Liver (tissue), 9 donors: Measurements from ENCODE around the gene RASIP1. TPM values are rescaled to one million over a fixed set of nuclear protein-coding genes. Genes with fewer than 3 reads are reported as not detected.

Experiments
- DNase-seq: peaks from one replicate; pipeline ENCODE4 v3.0.0-alpha.2; 2017; ENCODE audit warnings: low spot score
- H3K27ac ChIP-seq, 2 donors: one replicate each; pipeline ENCODE4 v1.7.0; 2013; ENCODE audit warnings: inconsistent platforms in 2 of 2, low read length in 2 of 2, control low read depth in 1 of 2, low read depth in 1 of 2, mild to moderate bottlenecking in 1 of 2
- H3K27me3 ChIP-seq, 4 donors: one replicate each; pipeline versions ENCODE4 v1.6.1 to v1.7.0; 2013; ENCODE audit warnings: low read length in 3 of 4, inconsistent platforms in 1 of 4, mild to moderate bottlenecking in 1 of 4, moderate library complexity in 1 of 4; ENCODE audit not compliant: control insufficient read depth in 4 of 4, insufficient read depth in 4 of 4
- H3K36me3 ChIP-seq, 4 donors: one replicate each; pipeline versions ENCODE4 v1.6.1 to v1.7.0; 2013; ENCODE audit warnings: low read length in 3 of 4, mild to moderate bottlenecking in 3 of 4, low read depth in 1 of 4, moderate library complexity in 1 of 4; ENCODE audit not compliant: control insufficient read depth in 4 of 4, insufficient read depth in 3 of 4
- H3K4me1 ChIP-seq, 4 donors: one replicate each; pipeline versions ENCODE4 v1.6.1 to v1.7.0; 2013; ENCODE audit warnings: low read length in 3 of 4, mild to moderate bottlenecking in 3 of 4, moderate library complexity in 1 of 4; ENCODE audit not compliant: control insufficient read depth in 4 of 4, insufficient read depth in 4 of 4
- H3K4me3 ChIP-seq, 3 donors: one replicate each; pipeline versions ENCODE4 v1.6.1 to v1.7.0; 2013; ENCODE audit warnings: low read length in 3 of 3, control low read depth in 1 of 3, low read depth in 1 of 3, mild to moderate bottlenecking in 1 of 3
- H3K9ac ChIP-seq, 2 donors: one replicate each; pipeline ENCODE4 v1.7.0; 2013; ENCODE audit warnings: low read length in 2 of 2, mild to moderate bottlenecking in 2 of 2, moderate library complexity in 2 of 2, control low read depth in 1 of 2, low read depth in 1 of 2
- H3K9me3 ChIP-seq, 4 donors: one replicate each; pipeline versions ENCODE4 v1.6.1 to v1.7.0; 2013; ENCODE audit warnings: low read length in 3 of 4; ENCODE audit not compliant: control insufficient read depth in 4 of 4
- EGR1 ChIP-seq, 2 donors: IDR thresholded peaks; 2 replicates each; pipeline ENCODE4 v1.6.1; 2016 to 2018; ENCODE audit warnings: antibody characterized with exemption in 2 of 2, low read depth in 2 of 2
- FOXA1 ChIP-seq: IDR thresholded peaks from 2 replicates; pipeline ENCODE4 v1.6.1; 2016; ENCODE audit warnings: antibody characterized with exemption
- FOXA2 ChIP-seq: IDR thresholded peaks from 2 replicates; pipeline ENCODE4 v1.6.1; 2016; ENCODE audit warnings: antibody characterized with exemption
- GABPA ChIP-seq, 2 donors: IDR thresholded peaks in 1 of 2; conservative IDR thresholded peaks in 1 of 2; 2 replicates each; pipeline ENCODE4 v1.6.1; 2016; ENCODE audit warnings: antibody characterized with exemption in 2 of 2, mild to moderate bottlenecking in 1 of 2, moderate library complexity in 1 of 2
- HNF4A ChIP-seq, 2 donors: conservative IDR thresholded peaks; 2 replicates each; pipeline ENCODE4 v1.6.1; 2016; ENCODE audit warnings: antibody characterized with exemption in 2 of 2, mild to moderate bottlenecking in 2 of 2
- HNF4G ChIP-seq: IDR thresholded peaks from 2 replicates; pipeline ENCODE4 v1.6.1; 2016; ENCODE audit warnings: antibody characterized with exemption
- JUND ChIP-seq, 2 donors: IDR thresholded peaks; 2 replicates each; pipeline ENCODE4 v1.6.1; 2016; ENCODE audit warnings: antibody characterized with exemption in 2 of 2
- RAD21 ChIP-seq, 2 donors: IDR thresholded peaks; 2 replicates each; pipeline ENCODE4 v1.6.1; 2016; ENCODE audit warnings: antibody characterized with exemption in 2 of 2, mild to moderate bottlenecking in 2 of 2
- SP1 ChIP-seq: IDR thresholded peaks from 2 replicates; pipeline ENCODE4 v1.6.1; 2018; ENCODE audit warnings: antibody characterized with exemption, mild to moderate bottlenecking
- WGBS: extraction: QIAGEN DNeasy Blood & Tissue Kit; methylation state at CpG from one replicate; pipeline ENCODE4 v1.1.7; 2013; 5-methylcytosine and 5-hydroxymethylcytosine counted together
- polyA plus RNA-seq, 2 donors: library from polyadenylated mRNA; stranded (reverse) in 1 of 2; unstranded in 1 of 2; fragments of 200-250 nt in 1 of 2; fragments of >200 nt in 1 of 2; fragmentation: Nextera tagmentation in 1 of 2; extraction: Ambion mirVana in 1 of 2; gene quantifications; one replicate each; pipeline versions ENCODE4 v1.2.1 to v1.2.3, GENCODE V29; 2013 to 2015
- total RNA-seq, 2 donors: library from RNA; depleted of rRNA; stranded (reverse); fragments of >200 nt; gene quantifications; one replicate each; pipeline ENCODE4 v1.2.3, GENCODE V29; 2014
- TF ChIP-seq, protein P1 (sequence below): IDR thresholded peaks from 2 replicates; pipeline ENCODE4 v1.6.1; 2016; ENCODE audit warnings: antibody characterized with exemption
- TF ChIP-seq, protein P2 (sequence below): fragments of 150-350 bp; IDR thresholded peaks from 2 replicates; pipeline ENCODE4 v1.5.1; 2017; ENCODE audit warnings: improper control_type of control experiment, low read depth, low read length; ENCODE audit not compliant: missing input control
- TF ChIP-seq, protein P3 (sequence below): IDR thresholded peaks from 2 replicates; pipeline ENCODE4 v1.6.1; 2016; ENCODE audit warnings: antibody characterized with exemption, mild to moderate bottlenecking
- donor health status: healthy.
- donor health status: healthy.
- donor health status: healthy.
- donor health status: healthy.
- donor health status: healthy.

The RASIP1 gene
- total and polyA plus RNA-seq, 4 donors, result 1.8 to 5.4 (median 4.5) TPM

DNA sequence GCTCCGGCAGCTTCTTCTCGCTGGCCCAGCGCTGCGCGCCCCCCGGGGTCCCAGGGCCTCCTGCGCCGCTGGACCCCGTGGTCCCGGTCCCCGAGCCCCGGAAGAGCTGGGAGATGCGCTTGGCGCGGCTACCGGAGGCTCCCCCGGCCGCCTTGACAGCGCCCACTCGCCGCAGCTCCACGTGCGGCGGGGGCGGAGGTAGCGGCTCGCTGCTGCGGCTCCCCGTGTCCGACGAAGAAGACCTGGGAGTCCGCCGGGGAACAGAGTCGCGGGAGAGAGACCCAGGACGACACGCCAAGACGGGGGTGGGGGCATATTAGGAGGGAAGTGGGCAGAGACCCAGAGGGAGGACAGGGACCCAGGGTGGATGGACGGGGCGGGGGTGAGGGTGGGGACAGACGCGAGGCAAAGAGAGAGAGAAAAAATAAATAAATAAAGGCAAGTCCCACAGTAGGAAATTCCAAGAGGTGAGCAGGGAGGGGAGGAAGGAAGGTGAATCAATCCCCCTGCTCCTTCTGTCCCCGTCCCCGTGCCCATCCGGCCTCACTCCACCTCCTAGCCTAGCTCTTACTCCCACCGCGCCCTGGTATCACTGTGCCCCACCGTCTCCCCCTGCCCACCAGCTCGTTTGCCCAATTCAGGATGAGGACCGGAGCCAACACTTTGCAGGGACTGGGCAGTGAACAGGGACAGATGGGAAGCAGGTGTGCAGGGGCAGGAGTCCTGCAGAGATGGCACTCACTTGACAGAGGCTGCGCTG lies 826 bp downstream of the RASIP1 start (continued):
- TF ChIP-seq, protein P1, sequence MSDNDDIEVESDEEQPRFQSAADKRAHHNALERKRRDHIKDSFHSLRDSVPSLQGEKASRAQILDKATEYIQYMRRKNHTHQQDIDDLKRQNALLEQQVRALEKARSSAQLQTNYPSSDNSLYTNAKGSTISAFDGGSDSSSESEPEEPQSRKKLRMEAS, result no peak
- TF ChIP-seq RAD21 (IDR thresholded peaks at IDR 0.05) (no peak), HNF4G (no peak), FOXA1 (no peak)

DNA sequence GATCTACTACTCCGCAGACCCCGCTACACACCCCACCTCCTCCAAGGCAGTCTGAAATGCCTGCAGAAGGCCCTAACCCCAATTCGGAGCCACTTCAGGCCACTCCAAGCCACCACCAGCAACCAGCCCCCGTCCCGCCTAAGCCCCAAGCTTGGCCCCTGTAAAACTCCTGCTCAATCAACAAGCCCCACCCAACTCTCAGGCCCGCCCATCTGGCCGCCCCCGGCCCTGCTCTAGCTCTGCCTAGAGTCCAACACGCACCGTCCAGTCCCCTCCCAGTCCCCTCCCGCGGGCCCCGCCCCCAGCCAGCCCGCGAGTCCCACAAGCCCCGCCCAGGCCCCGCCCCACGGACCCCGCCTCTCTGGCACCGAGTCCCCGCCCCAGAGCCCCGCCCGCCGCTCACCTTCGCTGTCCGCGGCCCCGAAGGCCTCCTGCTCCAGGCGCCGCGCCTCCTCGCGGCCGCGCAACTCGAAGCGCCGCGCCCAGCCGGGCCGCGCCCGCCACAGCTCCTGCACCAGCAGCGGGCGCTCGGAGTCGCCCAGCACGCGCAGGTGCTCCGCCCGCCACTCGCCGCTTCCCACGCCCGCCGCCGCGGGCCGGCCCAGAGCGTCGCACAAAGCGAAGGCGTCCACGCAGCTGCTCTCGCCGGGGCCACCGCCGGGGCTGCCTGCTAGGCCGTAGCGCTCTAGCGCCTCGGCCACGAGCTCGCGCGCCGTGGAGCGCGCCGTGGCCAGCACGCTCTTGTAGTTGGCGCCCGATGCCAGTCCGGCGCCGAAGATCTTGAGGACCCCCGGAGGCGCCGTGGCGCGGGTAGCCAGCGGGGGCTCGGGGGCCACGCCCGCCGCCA lies 1.6 kb downstream of the RASIP1 start:
- H3K9ac ChIP-seq, result peak overlapping the region; percentile 53 to 77
- H3K27ac ChIP-seq, result peak overlapping the region; percentile 57 to 59
- H3K4me1 ChIP-seq, result peaks cover 2 to 9% (median 7%) of the 10 kb centered on the region in 4 donors

More for the DNA sequence above, 1.6 kb downstream of the RASIP1 start:
- Histone ChIP-seq H3K36me3 (no peaks in the 10 kb centered on the region), H3K4me3 (peak overlapping the region; percentile 46 to 72 (median 49)), H3K27me3 (no peaks in the 10 kb centered on the region), H3K9me3 (no peaks in the 10 kb centered on the region)
- TF ChIP-seq SP1, result peak; percentile 50
- no peak for TF ChIP-seq JUND (IDR thresholded peaks at IDR 0.05)
- TF ChIP-seq FOXA2, result no peak
- no peak for TF ChIP-seq GABPA (IDR thresholded peaks at IDR 0.05 in 1 of 2, conservative IDR thresholded peaks at IDR 0.05 in 1 of 2)
- TF ChIP-seq, protein P2, sequence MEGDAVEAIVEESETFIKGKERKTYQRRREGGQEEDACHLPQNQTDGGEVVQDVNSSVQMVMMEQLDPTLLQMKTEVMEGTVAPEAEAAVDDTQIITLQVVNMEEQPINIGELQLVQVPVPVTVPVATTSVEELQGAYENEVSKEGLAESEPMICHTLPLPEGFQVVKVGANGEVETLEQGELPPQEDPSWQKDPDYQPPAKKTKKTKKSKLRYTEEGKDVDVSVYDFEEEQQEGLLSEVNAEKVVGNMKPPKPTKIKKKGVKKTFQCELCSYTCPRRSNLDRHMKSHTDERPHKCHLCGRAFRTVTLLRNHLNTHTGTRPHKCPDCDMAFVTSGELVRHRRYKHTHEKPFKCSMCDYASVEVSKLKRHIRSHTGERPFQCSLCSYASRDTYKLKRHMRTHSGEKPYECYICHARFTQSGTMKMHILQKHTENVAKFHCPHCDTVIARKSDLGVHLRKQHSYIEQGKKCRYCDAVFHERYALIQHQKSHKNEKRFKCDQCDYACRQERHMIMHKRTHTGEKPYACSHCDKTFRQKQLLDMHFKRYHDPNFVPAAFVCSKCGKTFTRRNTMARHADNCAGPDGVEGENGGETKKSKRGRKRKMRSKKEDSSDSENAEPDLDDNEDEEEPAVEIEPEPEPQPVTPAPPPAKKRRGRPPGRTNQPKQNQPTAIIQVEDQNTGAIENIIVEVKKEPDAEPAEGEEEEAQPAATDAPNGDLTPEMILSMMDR, result peak; percentile 60
- TF ChIP-seq, protein P1, result no peak
- peak in 1 of 2 donors; percentile 66 for TF ChIP-seq EGR1 (IDR thresholded peaks at IDR 0.05; ENCODE audit: low read depth in 2 of 2)
- TF ChIP-seq HNF4A (conservative IDR thresholded peaks at IDR 0.05), result no peak
- no peak for TF ChIP-seq FOXA1
- peak in 1 of 2 donors; percentile 51 for TF ChIP-seq RAD21 (IDR thresholded peaks at IDR 0.05)
- TF ChIP-seq, protein P3, sequence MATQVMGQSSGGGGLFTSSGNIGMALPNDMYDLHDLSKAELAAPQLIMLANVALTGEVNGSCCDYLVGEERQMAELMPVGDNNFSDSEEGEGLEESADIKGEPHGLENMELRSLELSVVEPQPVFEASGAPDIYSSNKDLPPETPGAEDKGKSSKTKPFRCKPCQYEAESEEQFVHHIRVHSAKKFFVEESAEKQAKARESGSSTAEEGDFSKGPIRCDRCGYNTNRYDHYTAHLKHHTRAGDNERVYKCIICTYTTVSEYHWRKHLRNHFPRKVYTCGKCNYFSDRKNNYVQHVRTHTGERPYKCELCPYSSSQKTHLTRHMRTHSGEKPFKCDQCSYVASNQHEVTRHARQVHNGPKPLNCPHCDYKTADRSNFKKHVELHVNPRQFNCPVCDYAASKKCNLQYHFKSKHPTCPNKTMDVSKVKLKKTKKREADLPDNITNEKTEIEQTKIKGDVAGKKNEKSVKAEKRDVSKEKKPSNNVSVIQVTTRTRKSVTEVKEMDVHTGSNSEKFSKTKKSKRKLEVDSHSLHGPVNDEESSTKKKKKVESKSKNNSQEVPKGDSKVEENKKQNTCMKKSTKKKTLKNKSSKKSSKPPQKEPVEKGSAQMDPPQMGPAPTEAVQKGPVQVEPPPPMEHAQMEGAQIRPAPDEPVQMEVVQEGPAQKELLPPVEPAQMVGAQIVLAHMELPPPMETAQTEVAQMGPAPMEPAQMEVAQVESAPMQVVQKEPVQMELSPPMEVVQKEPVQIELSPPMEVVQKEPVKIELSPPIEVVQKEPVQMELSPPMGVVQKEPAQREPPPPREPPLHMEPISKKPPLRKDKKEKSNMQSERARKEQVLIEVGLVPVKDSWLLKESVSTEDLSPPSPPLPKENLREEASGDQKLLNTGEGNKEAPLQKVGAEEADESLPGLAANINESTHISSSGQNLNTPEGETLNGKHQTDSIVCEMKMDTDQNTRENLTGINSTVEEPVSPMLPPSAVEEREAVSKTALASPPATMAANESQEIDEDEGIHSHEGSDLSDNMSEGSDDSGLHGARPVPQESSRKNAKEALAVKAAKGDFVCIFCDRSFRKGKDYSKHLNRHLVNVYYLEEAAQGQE, result no peak
- peak; percentile 99 for DNase-seq
- WGBS, result 3% methylated on average over 96 of the region's 96 CpGs
